HG02938 (cell line): ENCODE data around the gene PDLIM1.
"Not testable (repeated sequence)": the region's sequence is repeated elsewhere in the genome, so short reads cannot be mapped to it uniquely, and the experiment has no call there.

Source experiments
- ATAC-seq: cut with Tn5 transposase; IDR thresholded peaks from one replicate; pipeline ENCODE4 v1.9.1; 2021; ENCODE audit warnings: mild to moderate bottlenecking, moderate library complexity; ENCODE audit not compliant: unreplicated experiment

PDLIM1 gene

GRCh38 chr10:95214369-95214768 is 76.4 kb downstream of the PDLIM1 start:
- no peak for ATAC-seq

DNA sequence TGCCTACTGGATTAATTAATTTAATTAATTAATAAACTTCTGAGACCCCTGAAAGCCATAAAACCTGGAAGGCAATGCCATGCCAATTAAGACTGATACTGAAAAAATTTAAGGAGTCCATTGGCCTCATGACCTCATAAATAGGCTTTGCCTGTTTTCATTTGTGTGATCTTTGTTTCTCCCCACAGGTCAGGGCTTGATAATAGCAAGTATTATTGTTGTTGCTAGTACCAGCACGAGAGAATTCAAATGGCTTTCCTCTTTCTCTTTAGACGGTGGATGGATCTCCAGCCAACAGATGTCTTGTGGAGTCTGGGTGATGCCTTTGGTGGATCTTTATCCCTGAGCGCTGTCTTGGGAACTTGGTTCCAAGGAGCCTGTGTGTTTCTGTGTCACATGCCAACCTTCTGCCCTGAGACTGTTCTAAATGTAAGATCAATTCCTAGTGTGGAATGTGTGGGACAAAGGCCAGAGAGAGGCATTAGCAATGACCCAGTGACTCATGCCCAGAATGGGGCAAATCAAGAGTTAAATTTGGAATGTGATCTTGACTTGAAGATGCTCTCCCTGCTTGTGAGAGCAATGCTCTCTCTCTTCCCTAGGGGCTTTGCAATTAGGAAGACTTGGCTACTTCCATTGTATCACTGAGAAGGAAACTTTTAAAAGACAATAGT is 79.1 kb downstream of the PDLIM1 start:
- no peak for ATAC-seq

GRCh38 chr10:95209509-95210127 is 81.2 kb downstream of the PDLIM1 start:
- no peak for ATAC-seq

DNA sequence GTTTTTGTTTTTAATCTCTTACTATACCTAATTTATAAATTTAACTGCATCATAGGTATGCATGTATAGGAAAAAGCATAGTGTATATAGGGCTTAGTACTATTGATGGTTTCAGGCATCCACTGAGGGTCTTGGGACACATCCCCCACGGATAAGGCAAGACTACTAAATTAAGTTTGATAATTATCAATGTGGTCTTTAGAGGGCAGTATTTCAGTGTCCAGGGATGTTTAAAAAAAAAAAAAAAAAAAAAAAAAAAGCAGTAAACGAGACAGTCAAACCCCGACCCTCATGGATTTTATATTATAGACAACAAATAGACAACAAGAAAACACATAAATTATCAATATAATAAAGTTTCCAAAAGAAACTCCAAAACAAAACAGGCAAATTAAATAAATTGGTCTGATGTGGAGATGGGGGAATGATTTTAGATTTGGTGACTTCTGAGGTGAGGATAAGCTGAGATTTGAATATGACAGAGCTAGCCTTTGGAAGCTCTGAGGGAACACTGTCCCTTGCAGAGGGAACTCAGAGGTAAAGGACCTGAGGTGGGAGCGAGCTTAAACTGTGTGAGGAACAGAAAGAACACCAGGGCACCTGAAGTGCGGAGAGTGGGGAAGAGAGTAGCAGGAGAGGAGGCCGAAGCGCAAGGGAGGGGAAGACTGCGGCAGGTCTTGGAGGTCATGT is 82.0 kb downstream of the PDLIM1 start:
- ATAC-seq = no peak

GRCh38 chr10:95202865-95203264 is 87.9 kb downstream of the PDLIM1 start:
- not testable (repeated sequence) for ATAC-seq

DNA sequence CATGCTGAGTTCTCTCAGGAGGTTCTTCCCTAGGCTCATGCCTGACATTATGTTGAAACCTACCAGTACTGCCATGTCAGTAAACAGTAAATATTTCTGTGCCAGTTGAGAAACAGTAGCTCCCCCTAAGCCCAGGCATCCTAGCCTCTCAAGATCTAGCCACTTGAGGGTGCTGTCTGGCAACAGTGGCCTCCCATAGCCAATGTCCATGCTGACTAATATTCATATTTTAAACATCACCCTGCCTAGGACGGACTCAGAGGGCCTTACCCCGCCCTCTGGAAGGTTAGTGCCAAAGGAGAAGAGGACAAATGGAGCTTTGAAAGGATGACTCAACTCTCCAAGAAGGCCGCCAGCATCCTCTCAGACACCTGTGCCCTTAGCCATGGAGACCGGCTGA is 89.1 kb downstream of the PDLIM1 start:
- no peak for ATAC-seq

DNA sequence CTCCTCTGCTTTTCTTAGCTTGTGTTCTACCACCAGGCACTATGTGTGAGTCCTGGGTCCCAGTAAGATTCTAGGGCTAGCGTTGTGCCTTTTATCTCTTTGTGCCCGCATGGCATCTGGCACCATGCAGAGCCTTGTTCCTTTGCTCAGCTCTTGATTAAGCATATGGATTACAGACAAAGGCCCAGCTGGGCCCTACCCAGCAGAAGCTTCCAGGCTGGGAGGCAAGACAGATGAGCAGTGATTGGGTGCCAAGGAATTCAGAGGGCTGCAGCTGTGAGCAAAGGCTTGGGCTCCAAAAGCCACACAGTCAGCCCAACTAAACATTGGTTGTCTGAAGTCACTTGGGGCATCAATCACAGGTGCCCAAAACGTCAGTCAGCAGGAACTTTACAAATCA is 94.8 kb downstream of the PDLIM1 start:
- no peak for ATAC-seq

DNA sequence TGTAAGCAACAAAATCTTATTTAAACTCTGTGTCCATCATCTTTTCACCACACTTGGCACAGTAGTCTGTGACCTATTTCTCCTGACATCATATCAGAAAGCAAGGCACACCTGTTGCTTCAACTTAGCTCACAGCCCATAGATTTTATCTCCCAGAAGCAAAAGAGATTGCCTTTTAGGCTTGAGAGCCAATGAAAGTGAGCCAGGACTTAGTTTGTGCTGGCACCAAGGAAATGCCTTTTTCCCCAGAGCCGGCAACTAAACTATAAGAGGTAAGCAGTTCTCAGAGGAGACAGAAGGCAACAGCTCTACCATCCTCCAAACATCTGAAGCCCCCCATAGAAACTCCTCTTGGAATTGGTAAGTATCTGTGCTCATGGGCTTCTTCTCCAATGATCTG is 96.9 kb downstream of the PDLIM1 start, which contains the start of gene ACSM6:
Gene ACSM6 (plus strand): TSS at position 295 of the 400 bp plus-strand sequence. CDS start 248 bp downstream, outside the sequence.
- ATAC-seq = no peak

DNA sequence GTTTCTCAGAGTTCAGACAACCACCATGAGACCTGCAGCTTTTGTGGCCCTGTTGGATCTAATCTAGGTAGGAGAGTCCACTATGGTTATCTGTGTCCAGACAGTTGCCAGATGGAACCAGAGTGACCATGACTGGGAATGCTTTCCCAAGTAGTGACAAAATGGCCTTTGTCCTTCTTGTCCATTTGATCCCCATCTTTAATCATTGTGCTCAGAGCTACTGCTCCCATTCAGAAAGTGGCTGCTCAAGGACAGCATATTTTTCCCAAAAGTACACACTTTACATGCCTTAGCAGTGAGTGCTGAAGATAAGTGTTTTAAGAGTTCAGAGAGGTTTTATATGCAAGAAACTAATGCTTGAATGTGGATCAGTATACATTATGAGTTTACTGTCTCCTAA is 102.2 kb downstream of the PDLIM1 start:
- no peak for ATAC-seq

DNA sequence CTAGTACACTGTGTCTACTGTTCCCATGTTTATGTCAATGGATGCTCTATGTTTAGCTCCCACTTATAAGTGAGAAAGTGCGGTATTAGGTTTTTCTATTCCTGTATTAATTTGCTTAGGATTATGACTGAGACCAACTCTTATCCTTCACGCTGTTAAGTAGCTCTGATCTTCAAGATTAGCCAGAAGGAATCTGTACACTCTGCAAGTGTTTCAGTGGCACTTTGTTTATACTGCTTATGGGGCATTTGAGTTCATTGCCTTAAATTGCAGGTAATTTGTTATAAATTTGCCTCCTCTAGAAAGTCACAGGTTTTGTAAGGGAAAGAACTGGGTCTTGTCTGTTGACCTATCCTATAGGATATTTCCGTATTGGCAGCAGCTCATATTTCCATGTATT is 103.2 kb downstream of the PDLIM1 start:
- no peak for ATAC-seq
